Adrenal gland (tissue), 12 donors: ENCODE results near the gene RHOH. TPM values are rescaled to one million over a fixed set of nuclear protein-coding genes. Genes with fewer than 3 reads are reported as not detected.

Experiments
- DNase-seq, 7 donors: peaks; one replicate each; pipeline ENCODE4 v3.0.0-alpha.2; 2019 to 2020
- H3K27ac ChIP-seq, 5 donors: fragments of 200-600 bp; sonication (generic) in 4 of 5; 1 replicate in 3 of 5; 2 replicates in 2 of 5; pipeline versions ENCODE4 v1.5.1 to v1.8.0; 2016 to 2020; ENCODE audit warnings: mild to moderate bottlenecking in 1 of 5
- H3K27me3 ChIP-seq: fragments of 200-600 bp; 2 replicates; pipeline ENCODE4 v1.8.0; 2021
- H3K36me3 ChIP-seq, 2 donors: fragments of 200-600 bp; replicated peaks in 1 of 2; 1 replicate in 1 of 2; 2 replicates in 1 of 2; pipeline versions ENCODE4 v1.5.1 to v1.8.0; 2018 to 2022
- H3K4me1 ChIP-seq, 2 donors: fragments of 200-600 bp; replicated peaks in 1 of 2; 1 replicate in 1 of 2; 2 replicates in 1 of 2; pipeline versions ENCODE4 v1.5.1 to v1.8.0; 2018 to 2021
- H3K4me3 ChIP-seq, 4 donors: fragments of 200-600 bp; sonication (generic) in 3 of 4; one replicate each; pipeline ENCODE4 v1.5.1; 2016 to 2018
- H3K9me3 ChIP-seq, 3 donors: fragments of 200-600 bp; sonication (generic) in 1 of 3; replicated peaks in 1 of 3; 1 replicate in 2 of 3; 2 replicates in 1 of 3; pipeline versions ENCODE4 v1.5.1 to v1.8.0; 2016 to 2021
- CTCF ChIP-seq, 6 experiments: fragments of 450-650 bp in 4 of 6; fragments of 200-600 bp in 2 of 6; sonication (generic) in 1 of 6; IDR thresholded peaks; 1 replicate in 5 of 6; 2 replicates in 1 of 6; pipeline versions ENCODE4 v1.5.1 to v1.8.0; 2016 to 2021; ENCODE audit warnings: antibody characterized with exemption in 6 of 6, mild to moderate bottlenecking in 2 of 6, moderate library complexity in 1 of 6
- POLR2A ChIP-seq, 2 donors: fragments of 450-650 bp; IDR thresholded peaks; one replicate each; pipeline ENCODE4 v1.6.1; 2017; ENCODE audit warnings: antibody characterized with exemption in 2 of 2, mild to moderate bottlenecking in 2 of 2, moderate library complexity in 1 of 2
- WGBS, 4 donors: extraction: QIAGEN DNeasy Blood & Tissue Kit in 2 of 4; methylation state at CpG; one replicate each; pipeline versions ENCODE4 v1.1.5 to v1.1.7; 2013 to 2017; 5-methylcytosine and 5-hydroxymethylcytosine counted together
- intact Hi-C, 2 donors: fragments of 100-400 bp; cut with DNase I; formaldehyde crosslinking; loops; one replicate each; pipeline versions ENCODE4 v1.14.1 to v1.15.0; 2022 to 2023
- polyA plus RNA-seq, 3 donors: library from polyadenylated mRNA; stranded (reverse); fragments of 200-250 nt in 2 of 3; fragments of 350-450 nt in 1 of 3; fragmentation: Illumina TruSeq in 1 of 3; extraction: RNeasy Lipid Tissue Mini Kit (QIAGEN cat#74804) in 1 of 3; gene quantifications; one replicate each; pipeline ENCODE4 v1.2.3, GENCODE V29; 2013 to 2014
- total RNA-seq, 9 donors: library from RNA; depleted of rRNA in 4 of 9; stranded (reverse); fragments of >200 nt in 4 of 9; fragments of 120-200 nt in 1 of 9; fragmentation: NEBNext Ultra II Directional in 1 of 9; extraction: Animal tissue kit (Norgen Biotek cat#: 25700) in 1 of 9; gene quantifications; one replicate each; pipeline versions ENCODE4 v1.1.0 to v1.2.4, GENCODE V29; 2013 to 2023
- donor health status: healthy with polysubstance abuse.
- donor health status: Bipolar disorder and iron deficiency.
- donor health status: DM: yes; HTN: yes; CAD: no.
- donor health status: DM: no; HTN: no; CAD: no.
- donor health status: DM: no; HTN: no; CAD: no.
- donor health status: DM: yes; HTN: yes; CAD: no.

RHOH gene
- total and polyA plus RNA-seq, 12 donors, result 0.33 to 3.4 (median 0.96) TPM; not detected in 1

DNA sequence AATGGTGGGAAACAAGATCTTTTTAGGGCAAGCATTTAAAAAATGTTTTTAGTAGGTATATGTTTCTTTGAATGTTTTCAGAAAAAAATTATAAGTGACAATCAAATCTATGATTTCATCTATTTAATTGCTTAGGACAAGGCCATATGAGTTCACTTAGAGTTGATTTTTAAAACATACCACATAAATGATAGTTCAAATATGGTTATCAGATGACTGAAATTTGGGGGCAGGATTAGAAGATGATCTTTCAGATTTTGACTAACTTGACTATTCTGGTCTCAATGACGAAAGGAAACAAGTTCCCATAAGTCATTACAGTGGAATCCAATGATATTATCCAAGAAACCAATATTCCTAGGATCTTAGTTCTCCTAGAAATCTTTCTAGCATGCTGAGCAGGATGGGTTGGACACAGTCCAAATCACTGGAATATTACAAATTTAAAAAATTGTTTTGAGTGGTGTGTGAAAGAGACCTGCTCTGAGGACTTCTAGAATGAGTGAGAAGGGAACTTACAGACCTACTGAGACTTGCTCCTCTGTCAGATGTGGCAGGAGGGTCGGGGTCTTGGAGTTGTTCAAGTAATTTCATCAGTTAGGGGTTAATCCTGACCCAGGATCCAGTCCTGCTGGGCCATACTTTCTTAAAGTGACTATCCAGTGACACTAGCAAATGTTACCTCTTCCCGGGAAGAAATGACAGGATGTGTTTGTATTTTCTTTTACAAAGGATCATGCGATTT lies 20.0 kb downstream of the RHOH start:
- no peaks in the 10 kb centered on the region for H3K9me3 ChIP-seq
- H3K4me3 ChIP-seq, result no peak overlapping the region
- H3K27me3 ChIP-seq, result no peaks in the 10 kb centered on the region
- intact Hi-C loops, result no loop called here
- H3K36me3 ChIP-seq, result no peaks in the 10 kb centered on the region
- no peaks in the 10 kb centered on the region for H3K4me1 ChIP-seq
- TF ChIP-seq POLR2A (IDR thresholded peaks at IDR 0.05) (no peak), CTCF (IDR thresholded peaks at IDR 0.05) (no peak)
- DNase-seq, result no peak
- WGBS, 4 donors, result 74 to 81% (median 76%) methylated on average over 4 of the region's 4 CpGs
- H3K27ac ChIP-seq, result no peak overlapping the region

DNA sequence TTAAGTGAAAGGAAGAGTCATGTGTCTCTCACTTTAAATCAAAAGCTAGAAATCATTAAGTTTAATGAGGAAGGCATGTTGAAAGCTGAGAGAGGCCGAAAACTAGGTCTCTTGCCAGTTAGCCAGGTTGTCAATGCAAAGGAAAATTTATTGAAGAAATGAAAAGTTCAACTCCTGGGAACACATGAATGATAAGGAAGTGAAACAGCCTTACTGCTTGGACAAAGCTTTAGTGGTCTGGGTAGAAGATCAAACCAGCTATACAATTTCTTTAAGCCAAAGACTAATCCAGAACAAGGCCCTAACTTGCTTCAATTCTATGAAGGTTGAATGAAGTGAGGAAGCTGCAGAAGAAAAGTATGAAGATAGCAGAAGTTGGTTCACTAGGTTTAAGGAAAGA lies 24.9 kb downstream of the RHOH start:
- DNase-seq, result no peak
- intact Hi-C loops, result no loop called here
- Histone ChIP-seq H3K4me3 (no peak overlapping the region), H3K4me1 (no peaks in the 10 kb centered on the region), H3K27me3 (no peaks in the 10 kb centered on the region), H3K27ac (no peak overlapping the region), H3K9me3 (no peaks in the 10 kb centered on the region), H3K36me3 (no peaks in the 10 kb centered on the region)
- no peak for TF ChIP-seq POLR2A (IDR thresholded peaks at IDR 0.05)
- TF ChIP-seq CTCF (IDR thresholded peaks at IDR 0.05), result no peak
- WGBS, 4 donors, result 58 to 77% (median 61%) methylated on average over 1 of the region's 1 CpG

DNA sequence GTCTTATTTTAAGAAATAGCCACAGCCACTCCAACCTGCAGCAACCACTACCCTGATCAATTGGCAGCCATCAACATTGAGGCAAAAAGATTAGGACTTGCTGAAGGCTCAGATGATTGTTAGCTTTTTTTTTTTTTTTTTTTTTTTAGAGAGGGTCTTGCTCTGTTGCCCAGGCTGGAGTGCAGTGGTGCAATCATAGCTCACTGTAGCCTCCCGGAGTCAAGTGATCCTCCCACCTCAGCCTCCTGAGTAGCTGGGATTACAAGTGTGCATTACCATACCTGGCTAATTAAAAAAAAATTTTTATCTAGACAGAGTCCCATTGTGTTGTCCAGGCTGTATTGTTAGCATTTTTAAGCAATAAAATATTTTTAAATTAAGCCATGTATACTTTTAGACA lies 26.5 kb downstream of the RHOH start:
- intact Hi-C loops, result no loop called here
- Histone ChIP-seq H3K27ac (no peak overlapping the region), H3K27me3 (no peaks in the 10 kb centered on the region), H3K36me3 (no peaks in the 10 kb centered on the region), H3K9me3 (no peaks in the 10 kb centered on the region), H3K4me1 (no peaks in the 10 kb centered on the region), H3K4me3 (no peak overlapping the region)
- no peak for TF ChIP-seq POLR2A (IDR thresholded peaks at IDR 0.05)
- TF ChIP-seq CTCF (IDR thresholded peaks at IDR 0.05), result no peak
- WGBS, 4 donors, result 85 to 88% (median 86%) methylated on average over 1 of the region's 1 CpG
- DNase-seq, result no peak

DNA sequence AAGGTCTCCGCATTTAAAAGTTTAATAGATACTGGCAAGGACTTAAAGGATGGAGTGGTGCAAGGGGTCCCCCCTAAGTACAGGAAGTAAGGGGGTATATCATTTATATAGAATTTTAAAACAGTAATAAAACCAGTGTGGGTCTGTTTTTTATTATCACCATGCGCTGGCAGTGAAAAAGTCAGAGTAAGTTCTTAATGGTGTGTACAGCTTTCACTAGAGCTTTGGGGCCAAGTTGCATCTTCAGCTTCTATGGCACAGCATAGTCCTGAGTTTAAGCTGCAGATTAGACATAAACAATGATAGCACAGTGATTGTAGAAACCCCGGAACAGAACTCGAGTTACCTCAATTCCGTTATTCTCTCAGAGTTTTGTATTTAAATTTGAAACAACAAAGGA lies 27.6 kb downstream of the RHOH start:
- Histone ChIP-seq H3K27ac (no peak overlapping the region), H3K27me3 (no peaks in the 10 kb centered on the region), H3K36me3 (no peaks in the 10 kb centered on the region), H3K4me1 (no peaks in the 10 kb centered on the region), H3K4me3 (no peak overlapping the region), H3K9me3 (no peaks in the 10 kb centered on the region)
- WGBS, 4 donors, result 89 to 93% (median 92%) methylated on average over 5 of the region's 5 CpGs
- TF ChIP-seq CTCF (IDR thresholded peaks at IDR 0.05), result no peak
- TF ChIP-seq POLR2A (IDR thresholded peaks at IDR 0.05), result no peak
- intact Hi-C loops, result no loop called here
- DNase-seq, result no peak
